ENCODE results near the gene EGFL7.

Gene EGFL7

DNA sequence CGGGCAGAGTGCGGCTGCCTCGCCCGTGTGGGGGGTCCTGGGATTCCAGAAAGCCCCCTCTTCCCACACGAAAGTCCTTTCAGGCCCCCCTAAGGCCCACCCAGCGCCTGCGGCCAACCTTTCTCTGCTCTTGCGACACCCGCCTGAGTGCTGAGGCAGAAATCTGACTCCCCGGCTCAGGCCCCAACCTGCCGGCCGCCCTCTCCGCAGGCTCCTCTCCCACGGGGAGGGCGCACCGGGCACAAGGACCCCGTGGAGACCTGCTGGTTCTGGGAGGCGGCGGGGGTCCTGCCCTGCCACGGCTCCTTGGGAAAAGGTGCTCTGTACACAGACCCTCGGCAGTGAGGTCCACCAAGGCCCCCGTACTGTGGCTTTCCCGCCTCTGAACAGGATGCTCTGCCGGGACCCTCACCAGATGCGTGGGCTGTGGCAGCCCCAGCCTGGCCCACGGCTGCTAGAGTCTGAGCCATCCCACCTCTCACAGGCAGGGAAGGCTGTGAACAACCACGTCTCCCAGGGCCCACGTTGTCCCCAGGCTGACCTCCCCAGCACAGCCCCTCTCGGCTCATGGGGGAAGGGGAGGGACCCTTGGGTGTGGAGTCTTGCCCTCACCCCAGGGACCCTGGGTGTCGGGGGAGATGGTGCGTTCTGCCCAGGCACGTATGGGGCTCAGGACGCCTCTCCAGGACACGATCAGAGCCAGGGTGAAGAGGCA lies 41.5 kb upstream of the EGFL7 start:
- H3K9ac ChIP-seq (ENCODE audit: insufficient read length, low read depth), result no peak overlapping the region
- no peaks in the 10 kb centered on the region for H3K36me3 ChIP-seq (ENCODE audit: insufficient read depth, insufficient read length, low read length)
- no peaks in the 10 kb centered on the region for H3K9me3 ChIP-seq (ENCODE audit: insufficient read depth, low read length)
- no peak overlapping the region for H3K4me3 ChIP-seq (ENCODE audit: insufficient read length, low read depth)
- H3K27me3 ChIP-seq (ENCODE audit: insufficient read depth, insufficient read length), result no peaks in the 10 kb centered on the region
- DNase-seq (ENCODE audit: low read depth, low spot score), result no peak
- TF ChIP-seq ZNF274 (IDR thresholded peaks at IDR 0.05; ENCODE audit: low read depth, low read length), result no peak
- no peak for TF ChIP-seq YY1 (IDR thresholded peaks at IDR 0.05; ENCODE audit: insufficient read depth, insufficient read length)
- TF ChIP-seq SUZ12 (IDR thresholded peaks at IDR 0.05; ENCODE audit: extremely low read depth, insufficient read depth, insufficient read length), result no peak
- peaks cover 26% of the 10 kb centered on the region for H3K4me1 ChIP-seq (ENCODE audit: insufficient read depth, insufficient read length)

DNA sequence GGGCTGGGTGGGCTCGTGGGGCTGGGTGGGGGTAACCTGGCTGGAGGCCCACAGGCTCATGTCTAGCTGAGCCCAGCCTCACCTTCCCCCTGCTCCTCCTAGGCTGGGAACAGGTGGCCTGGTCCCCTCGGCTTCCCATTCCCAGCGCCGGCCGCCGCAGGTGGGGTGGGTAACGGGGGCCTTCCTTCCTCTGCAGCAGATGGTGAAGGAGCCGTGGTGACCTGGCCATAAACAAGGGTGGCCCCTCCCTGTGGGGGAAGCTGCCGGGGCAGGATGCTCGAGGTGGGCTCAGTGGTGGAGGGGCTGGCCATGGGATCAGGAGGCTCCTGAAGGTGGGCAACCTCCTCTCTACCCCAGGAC lies 41.0 kb upstream of the EGFL7 start:
- no peaks in the 10 kb centered on the region for H3K36me3 ChIP-seq (ENCODE audit: insufficient read depth, insufficient read length, low read length)
- no peak overlapping the region for H3K9ac ChIP-seq (ENCODE audit: insufficient read length, low read depth)
- no peaks in the 10 kb centered on the region for H3K27me3 ChIP-seq (ENCODE audit: insufficient read depth, insufficient read length)
- no peak for DNase-seq (ENCODE audit: low read depth, low spot score)
- peaks cover 25% of the 10 kb centered on the region for H3K4me1 ChIP-seq (ENCODE audit: insufficient read depth, insufficient read length)
- H3K9me3 ChIP-seq (ENCODE audit: insufficient read depth, low read length), result no peaks in the 10 kb centered on the region
- H3K4me3 ChIP-seq (ENCODE audit: insufficient read length, low read depth), result no peak overlapping the region
- no peak for TF ChIP-seq SUZ12 (IDR thresholded peaks at IDR 0.05; ENCODE audit: extremely low read depth, insufficient read depth, insufficient read length)

DNA sequence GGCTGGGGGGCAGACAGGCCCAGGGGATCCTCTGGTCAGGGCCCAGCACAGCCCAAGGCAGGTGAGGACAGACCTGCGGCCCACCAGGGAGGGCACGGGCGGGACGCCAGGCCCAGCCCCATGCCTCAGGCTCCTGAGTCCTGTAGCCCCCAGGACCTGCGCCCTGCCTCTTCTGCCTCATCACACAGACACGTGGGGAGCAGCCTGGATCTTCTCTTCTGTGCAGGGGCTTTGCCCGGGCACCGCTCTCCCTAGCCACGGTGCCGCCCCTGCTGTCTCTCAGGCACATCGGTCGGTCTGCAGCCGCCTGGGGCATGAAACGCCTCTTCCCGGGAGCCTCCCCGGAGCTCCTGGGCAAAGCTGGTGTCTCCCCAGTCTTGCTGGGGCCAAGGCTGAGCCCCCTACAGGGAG lies 40.2 kb upstream of the EGFL7 start:
- Histone ChIP-seq H3K9ac (ENCODE audit: insufficient read length, low read depth) (peak overlapping the region; percentile 17), H3K4me1 (ENCODE audit: insufficient read depth, insufficient read length) (peaks cover 24% of the 10 kb centered on the region), H3K27me3 (ENCODE audit: insufficient read depth, insufficient read length) (no peaks in the 10 kb centered on the region), H3K36me3 (ENCODE audit: insufficient read depth, insufficient read length, low read length) (no peaks in the 10 kb centered on the region), H3K9me3 (ENCODE audit: insufficient read depth, low read length) (no peaks in the 10 kb centered on the region), H3K4me3 (ENCODE audit: insufficient read length, low read depth) (no peak overlapping the region)
- no peak for TF ChIP-seq YY1 (IDR thresholded peaks at IDR 0.05; ENCODE audit: insufficient read depth, insufficient read length)
- no peak for TF ChIP-seq ZNF274 (IDR thresholded peaks at IDR 0.05; ENCODE audit: low read depth, low read length)
- TF ChIP-seq SUZ12 (IDR thresholded peaks at IDR 0.05; ENCODE audit: extremely low read depth, insufficient read depth, insufficient read length), result no peak
- no peak for DNase-seq (ENCODE audit: low read depth, low spot score)

DNA sequence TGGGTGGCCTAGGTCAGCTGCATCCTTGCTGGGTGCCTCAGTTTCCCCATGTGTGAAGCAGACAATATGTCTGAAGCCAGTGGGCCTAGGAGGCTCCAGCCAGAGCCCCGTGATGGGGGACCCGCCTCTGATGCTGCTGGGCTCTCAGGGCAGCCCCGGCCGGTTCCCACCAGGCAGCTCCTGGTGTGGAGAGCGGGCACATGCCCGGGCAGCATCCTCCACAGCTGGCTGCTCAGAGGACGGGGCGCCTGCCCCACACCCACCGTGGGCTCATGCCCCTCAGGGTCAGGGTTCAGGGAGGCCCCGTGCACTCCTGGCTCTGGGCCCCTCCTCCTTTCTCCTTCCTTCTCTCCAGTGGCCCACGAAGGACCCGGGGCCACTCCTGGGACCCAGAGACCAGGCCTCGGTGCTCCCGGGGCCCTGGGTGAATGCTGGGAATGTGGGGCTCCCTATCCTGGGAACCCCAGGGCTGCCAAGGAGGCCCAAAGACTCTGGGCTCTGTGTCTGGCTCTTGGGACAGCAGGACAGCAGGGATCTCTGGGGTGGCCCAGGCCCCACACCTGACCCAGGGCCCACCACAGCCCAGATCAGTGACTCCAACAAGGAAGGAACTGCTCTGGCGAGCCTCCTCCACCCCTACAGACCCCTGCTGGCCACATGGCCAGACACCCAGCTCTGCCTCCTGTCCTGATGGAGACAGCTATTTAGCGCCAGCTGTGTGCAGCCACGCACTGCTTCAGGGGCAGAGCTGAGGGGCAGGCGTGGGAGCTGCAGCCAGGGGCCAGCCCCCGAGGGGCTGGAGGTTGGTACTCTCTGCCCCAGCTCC lies 39.5 kb upstream of the EGFL7 start:
- Histone ChIP-seq H3K36me3 (ENCODE audit: insufficient read depth, insufficient read length, low read length) (no peaks in the 10 kb centered on the region), H3K4me1 (ENCODE audit: insufficient read depth, insufficient read length) (peaks cover 23% of the 10 kb centered on the region), H3K4me3 (ENCODE audit: insufficient read length, low read depth) (no peak overlapping the region), H3K9ac (ENCODE audit: insufficient read length, low read depth) (peak overlapping the region; percentile 17), H3K27me3 (ENCODE audit: insufficient read depth, insufficient read length) (no peaks in the 10 kb centered on the region), H3K9me3 (ENCODE audit: insufficient read depth, low read length) (no peaks in the 10 kb centered on the region)
- no peak for TF ChIP-seq YY1 (IDR thresholded peaks at IDR 0.05; ENCODE audit: insufficient read depth, insufficient read length)
- no peak for TF ChIP-seq SUZ12 (IDR thresholded peaks at IDR 0.05; ENCODE audit: extremely low read depth, insufficient read depth, insufficient read length)
- TF ChIP-seq ZNF274 (IDR thresholded peaks at IDR 0.05; ENCODE audit: low read depth, low read length), result no peak
- DNase-seq (ENCODE audit: low read depth, low spot score), result no peak

DNA sequence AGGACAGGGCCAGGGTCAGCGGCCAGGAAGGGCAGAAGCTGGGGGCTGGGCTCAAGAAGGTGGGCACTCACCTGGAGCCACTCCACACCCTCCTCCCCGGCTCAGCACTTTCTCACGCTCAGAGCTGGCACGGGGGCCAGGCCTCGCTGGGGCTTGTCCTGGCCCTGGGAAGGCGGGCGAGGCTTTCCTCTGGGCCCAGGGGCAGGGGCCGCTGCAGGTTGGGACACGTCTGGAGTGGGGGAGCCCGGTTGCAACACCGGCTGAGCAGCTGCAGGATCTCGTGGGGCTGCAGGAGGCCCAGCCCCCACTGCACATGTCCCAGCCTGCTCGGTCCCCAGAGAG lies 38.9 kb upstream of the EGFL7 start:
- H3K4me1 ChIP-seq (ENCODE audit: insufficient read depth, insufficient read length), result peaks cover 23% of the 10 kb centered on the region
- no peak overlapping the region for H3K9ac ChIP-seq (ENCODE audit: insufficient read length, low read depth)
- H3K27me3 ChIP-seq (ENCODE audit: insufficient read depth, insufficient read length), result no peaks in the 10 kb centered on the region
- no peak for DNase-seq (ENCODE audit: low read depth, low spot score)
- no peaks in the 10 kb centered on the region for H3K9me3 ChIP-seq (ENCODE audit: insufficient read depth, low read length)
- H3K4me3 ChIP-seq (ENCODE audit: insufficient read length, low read depth), result no peak overlapping the region
- no peaks in the 10 kb centered on the region for H3K36me3 ChIP-seq (ENCODE audit: insufficient read depth, insufficient read length, low read length)
- TF ChIP-seq ZNF274 (IDR thresholded peaks at IDR 0.05; ENCODE audit: low read depth, low read length) (no peak), SUZ12 (IDR thresholded peaks at IDR 0.05; ENCODE audit: extremely low read depth, insufficient read depth, insufficient read length) (no peak), YY1 (IDR thresholded peaks at IDR 0.05; ENCODE audit: insufficient read depth, insufficient read length) (no peak)

DNA sequence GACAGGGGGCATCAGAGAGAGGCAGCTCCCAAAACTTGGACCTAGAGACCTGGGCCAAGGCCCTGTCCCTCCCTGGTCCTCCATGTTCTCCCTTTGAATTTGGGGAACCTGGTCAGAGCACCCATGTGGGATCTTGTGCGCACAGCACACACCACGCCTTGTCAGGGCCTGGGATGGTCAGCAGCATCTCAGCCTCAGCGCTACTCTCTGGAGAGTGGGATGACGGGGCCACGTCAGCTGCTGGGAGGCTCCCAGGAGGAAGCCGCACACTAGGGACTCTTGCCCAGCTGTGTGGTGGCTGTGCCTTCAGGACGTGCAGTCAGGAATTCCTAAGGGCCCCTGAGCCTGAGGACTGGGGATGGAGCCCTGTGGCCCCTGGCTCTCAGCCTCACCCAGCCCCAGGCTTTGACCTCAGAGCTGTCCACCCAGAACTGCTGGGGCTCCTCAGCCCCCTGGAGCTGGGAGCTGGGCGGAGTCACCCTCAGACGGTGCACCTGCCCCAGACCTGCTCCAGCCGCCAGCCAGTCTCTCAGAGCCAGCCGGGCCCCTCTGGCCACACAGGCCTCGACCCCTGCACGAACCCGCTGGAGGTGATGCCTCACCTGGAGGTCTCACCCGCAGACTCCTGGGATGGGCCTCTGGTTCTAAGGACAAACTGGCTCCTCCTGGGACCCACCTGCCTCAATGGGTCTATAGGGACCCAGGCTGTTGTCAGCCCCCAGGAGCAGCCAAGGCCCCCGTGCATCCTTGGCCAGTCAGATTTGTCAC lies 38.3 kb upstream of the EGFL7 start:
- peaks cover 23% of the 10 kb centered on the region for H3K4me1 ChIP-seq (ENCODE audit: insufficient read depth, insufficient read length)

More for the DNA sequence above, 38.3 kb upstream of the EGFL7 start:
- Histone ChIP-seq H3K27me3 (ENCODE audit: insufficient read depth, insufficient read length) (no peaks in the 10 kb centered on the region), H3K4me3 (ENCODE audit: insufficient read length, low read depth) (no peak overlapping the region), H3K9me3 (ENCODE audit: insufficient read depth, low read length) (no peaks in the 10 kb centered on the region), H3K36me3 (ENCODE audit: insufficient read depth, insufficient read length, low read length) (no peaks in the 10 kb centered on the region), H3K9ac (ENCODE audit: insufficient read length, low read depth) (no peak overlapping the region)
- TF ChIP-seq SUZ12 (IDR thresholded peaks at IDR 0.05; ENCODE audit: extremely low read depth, insufficient read depth, insufficient read length), result no peak
- DNase-seq (ENCODE audit: low read depth, low spot score), result no peak

Measured in NT2/D1 (cell line).